GM19372 (cell line): Measurements from ENCODE around the gene APOBEC4.

Source experiments
- ATAC-seq: cut with Tn5 transposase; IDR thresholded peaks from one replicate; pipeline ENCODE4 v1.9.1; 2021; ENCODE audit warnings: mild to moderate bottlenecking, low read depth, moderate library complexity; ENCODE audit not compliant: unreplicated experiment

Gene APOBEC4

DNA sequence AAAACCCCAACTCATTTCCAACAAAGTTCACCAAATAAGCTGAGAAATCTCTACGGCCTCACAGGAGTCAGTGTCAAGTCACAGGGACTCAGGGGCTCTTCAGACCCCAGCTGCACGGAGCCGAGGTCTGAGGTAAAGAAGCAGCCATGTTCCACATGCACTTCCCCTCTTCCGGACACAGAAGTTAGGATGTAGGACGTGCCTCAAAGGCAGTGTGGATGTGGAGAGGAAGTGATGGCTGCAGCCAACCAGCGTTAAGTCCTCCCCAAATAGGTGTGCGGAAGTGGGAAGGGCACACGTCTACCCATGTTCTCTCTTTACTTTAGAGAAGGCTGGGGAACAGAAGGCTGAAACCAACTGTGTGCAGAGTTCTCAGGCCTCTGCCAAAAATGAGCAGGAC is 48.3 kb downstream of the APOBEC4 start:
- peak; percentile 34 for ATAC-seq

DNA sequence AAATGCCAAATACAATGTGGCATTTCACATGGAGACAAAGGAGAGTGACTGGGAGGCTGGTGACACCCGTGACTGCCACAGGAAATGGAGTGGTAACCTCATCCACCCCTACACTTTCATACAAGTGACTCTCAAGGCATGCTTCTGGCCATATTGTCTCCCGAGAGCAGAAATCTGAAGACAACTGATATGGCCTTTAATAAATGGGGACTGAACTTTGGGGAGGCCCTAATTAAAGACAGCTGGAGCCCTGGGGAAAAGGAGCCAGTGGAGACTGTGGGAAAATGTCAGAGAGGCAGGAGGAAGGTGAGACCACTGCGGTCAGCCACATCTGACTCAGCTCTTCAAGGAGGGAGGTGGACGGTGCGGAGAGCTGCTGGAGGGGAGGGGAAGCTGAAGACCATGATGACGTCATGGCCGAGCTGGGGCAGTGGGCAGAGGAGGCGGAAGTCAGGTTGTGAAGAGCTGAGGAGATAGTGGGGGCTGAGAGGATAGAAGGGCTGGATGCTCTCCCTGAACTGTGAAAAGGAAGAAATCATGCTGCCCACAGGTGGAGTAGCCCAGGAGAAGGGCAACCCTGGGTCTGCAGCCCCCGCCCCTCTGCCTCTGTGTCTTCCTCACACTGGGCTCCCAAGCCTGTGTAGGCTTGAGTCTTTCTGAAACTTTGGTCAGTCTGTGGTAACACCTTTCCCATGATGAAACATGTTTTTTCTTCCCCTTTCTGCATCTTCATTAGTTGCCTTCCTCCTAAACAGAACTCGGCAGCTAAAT is 48.9 kb downstream of the APOBEC4 start:
- peak; percentile 44 for ATAC-seq

DNA sequence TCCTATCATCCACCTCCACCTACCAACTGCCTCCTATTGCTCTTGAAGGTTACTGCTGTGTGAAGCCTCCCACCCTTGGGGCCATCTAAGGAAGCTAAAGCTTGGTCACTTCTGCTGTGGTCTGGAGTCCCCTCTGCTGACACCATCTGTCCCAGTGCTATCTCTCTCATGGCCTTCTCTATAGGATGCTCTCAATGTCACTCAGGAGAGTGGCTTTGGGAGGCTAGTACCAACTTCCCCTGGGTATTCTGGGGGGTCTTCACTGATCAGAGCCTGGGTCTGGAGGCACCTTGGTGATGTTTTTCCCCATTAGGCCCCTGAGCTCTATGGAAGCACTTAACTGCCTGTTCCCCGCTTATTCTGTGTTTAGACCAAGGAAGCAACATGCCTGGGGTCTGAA is 50.6 kb downstream of the APOBEC4 start:
- ATAC-seq, result no peak

DNA sequence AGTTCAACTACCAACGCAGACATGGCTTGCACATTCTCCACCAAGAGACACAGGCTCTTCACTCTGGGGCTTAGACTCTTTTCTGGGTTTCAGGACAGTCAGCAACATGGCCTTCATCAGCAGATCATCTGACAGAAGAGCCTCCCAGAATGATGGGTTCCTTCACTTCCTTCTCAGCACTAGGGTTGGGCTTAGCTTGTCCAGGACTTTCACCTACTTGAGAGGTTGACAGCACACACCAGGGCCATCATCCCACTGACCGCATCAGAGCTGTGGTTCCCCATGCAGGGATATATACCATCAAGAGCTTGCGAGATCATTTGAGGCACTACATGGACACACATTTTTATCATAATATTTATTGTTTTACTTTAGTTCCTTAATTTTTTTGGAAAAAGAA is 52.5 kb downstream of the APOBEC4 start:
- no peak for ATAC-seq

DNA sequence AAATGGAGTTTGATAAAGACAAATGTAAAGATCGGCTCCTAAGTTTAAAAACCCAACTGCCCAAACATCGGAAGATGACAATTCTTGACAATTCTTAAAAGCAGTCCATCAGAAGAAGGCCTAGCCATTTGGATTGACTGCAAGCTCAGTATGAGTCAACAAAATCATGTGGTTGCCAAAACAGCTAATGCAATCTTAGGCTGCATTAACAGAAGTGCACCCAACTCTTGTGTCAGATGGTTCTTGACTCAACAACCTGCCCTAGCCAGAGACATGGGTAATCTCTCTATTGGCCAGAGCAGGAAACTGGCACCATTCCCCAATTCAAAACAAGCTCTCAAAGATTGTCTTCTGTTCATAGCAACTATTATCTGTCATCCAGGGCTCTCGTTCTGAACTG is 53.0 kb downstream of the APOBEC4 start:
- ATAC-seq, result no peak

DNA sequence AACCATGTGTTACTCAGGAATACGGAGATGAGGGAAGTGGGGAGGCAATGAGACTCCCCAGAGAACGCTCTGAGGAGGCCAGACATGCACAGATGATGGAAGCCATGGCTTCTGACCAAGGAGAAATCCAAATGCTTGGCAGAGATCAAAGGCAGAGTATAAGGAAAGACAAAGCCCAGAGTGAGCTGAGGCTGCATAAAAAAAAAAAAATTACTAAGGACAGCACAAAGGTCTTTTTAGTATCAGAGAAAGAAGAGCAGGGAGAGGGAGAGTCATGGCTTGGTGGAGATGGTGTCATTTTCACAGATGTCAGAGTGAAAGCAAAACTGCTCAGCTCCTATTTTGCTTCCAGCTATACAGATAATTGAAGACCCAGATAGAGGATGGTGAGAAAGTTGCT is 54.7 kb downstream of the APOBEC4 start:
- no peak for ATAC-seq

DNA sequence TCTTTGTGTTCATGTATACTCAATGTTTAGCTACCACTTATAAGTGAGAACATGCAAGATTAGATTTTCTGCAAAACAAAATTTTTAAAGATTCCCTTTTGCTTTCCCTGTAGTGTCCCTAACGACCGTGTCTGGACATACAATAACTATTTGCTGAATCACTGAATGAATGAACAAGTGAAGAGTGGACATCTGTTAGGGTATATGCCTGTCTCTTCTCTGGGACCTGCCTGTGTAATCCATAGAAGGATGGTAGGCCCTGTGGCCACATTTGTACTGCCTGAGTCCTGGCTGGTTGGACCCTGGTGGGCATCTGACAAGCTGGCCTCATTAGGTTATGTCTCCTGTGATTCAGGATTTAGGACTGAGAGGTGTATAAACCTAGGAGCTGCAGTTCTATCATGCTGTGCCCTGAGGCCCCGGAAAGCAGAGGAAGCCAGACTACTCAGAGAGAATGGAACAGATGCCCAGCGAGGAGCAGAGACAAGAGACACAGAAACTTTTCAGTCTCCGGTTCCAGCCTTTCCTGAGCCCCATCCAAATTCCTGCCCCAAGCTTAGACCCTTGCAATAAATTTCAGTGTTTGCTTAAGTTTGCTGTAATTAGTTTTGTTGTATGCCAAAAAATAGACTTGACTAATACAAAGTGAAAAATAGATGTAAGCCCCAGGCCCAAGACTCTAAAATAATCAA is 55.3 kb downstream of the APOBEC4 start:
- no peak for ATAC-seq

DNA sequence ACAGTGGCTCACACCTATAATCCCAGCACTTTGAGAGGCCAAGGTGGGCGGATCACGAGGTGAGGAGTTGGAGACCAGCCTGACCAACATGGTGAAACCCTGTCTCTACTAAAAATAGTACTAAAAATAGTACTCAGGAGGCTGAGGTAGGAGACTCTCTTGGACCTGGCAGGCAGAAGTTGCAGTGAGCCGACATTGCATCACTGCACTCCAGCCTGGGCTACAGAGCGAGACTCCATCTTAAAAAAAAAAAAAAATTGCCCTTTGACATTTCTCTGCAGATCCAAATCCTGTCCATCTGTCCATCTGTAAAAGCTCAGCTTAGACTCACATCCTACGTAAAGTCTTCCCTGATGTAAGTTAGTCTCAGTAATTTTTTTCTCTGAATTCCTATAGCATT is 56.6 kb downstream of the APOBEC4 start:
- ATAC-seq, result no peak
